Glutamatergic neuron (in vitro differentiated cells): ENCODE measurements around the gene RIPPLY3. TPM values are rescaled to one million over a fixed set of nuclear protein-coding genes. Genes with fewer than 3 reads are reported as not detected.

ENCODE experiments used
- DNase-seq: peaks from one replicate; pipeline ENCODE4 v3.0.0; 2022
- H3K27ac Mint-ChIP-seq: one replicate; pipeline ENCODE4 v1.8.0; 2020; ENCODE audit warnings: mild to moderate bottlenecking, mixed read lengths, inconsistent platforms; ENCODE audit not compliant: unreplicated experiment
- H3K27me3 Mint-ChIP-seq: one replicate; pipeline ENCODE4 v1.8.0; 2020; ENCODE audit warnings: mild to moderate bottlenecking, moderate library complexity, mixed read lengths, inconsistent platforms; ENCODE audit not compliant: unreplicated experiment
- H3K36me3 Mint-ChIP-seq: one replicate; pipeline ENCODE4 v1.8.0; 2020; ENCODE audit warnings: mild to moderate bottlenecking, mixed read lengths, inconsistent platforms; ENCODE audit not compliant: unreplicated experiment
- H3K4me1 Mint-ChIP-seq: one replicate; pipeline ENCODE4 v1.8.0; 2020; ENCODE audit warnings: mild to moderate bottlenecking, low read depth, mixed read lengths, inconsistent platforms; ENCODE audit not compliant: unreplicated experiment
- H3K4me3 Mint-ChIP-seq: one replicate; pipeline ENCODE4 v1.8.0; 2020; ENCODE audit warnings: mild to moderate bottlenecking, mixed read lengths, inconsistent platforms; ENCODE audit not compliant: unreplicated experiment
- H3K9me3 Mint-ChIP-seq: one replicate; pipeline ENCODE4 v1.8.0; 2020; ENCODE audit warnings: mild to moderate bottlenecking, moderate library complexity, mixed read lengths, inconsistent platforms; ENCODE audit not compliant: unreplicated experiment
- CTCF ChIP-seq: fragments of 200-600 bp; sonication (generic); IDR thresholded peaks from one replicate; pipeline ENCODE4 v1.5.0; 2021; ENCODE audit not compliant: partially characterized antibody, unreplicated experiment
- long read RNA-seq: library from polyadenylated mRNA; unstranded; transcript quantifications from one replicate; pipeline ENCODE4 v2.0.0, GENCODE V29; 2020; ENCODE audit not compliant: unreplicated experiment
- total RNA-seq: library from RNA; stranded (reverse); fragmentation: NEBNext Ultra II Directional; extraction: Animal tissue kit (Norgen Biotek cat#: 25700); gene quantifications from one replicate; pipeline ENCODE4 v1.2.1, GENCODE V29; 2021; ENCODE audit not compliant: unreplicated experiment

RIPPLY3 gene
- total RNA-seq = not detected
- long read RNA-seq = 0 reads

DNA sequence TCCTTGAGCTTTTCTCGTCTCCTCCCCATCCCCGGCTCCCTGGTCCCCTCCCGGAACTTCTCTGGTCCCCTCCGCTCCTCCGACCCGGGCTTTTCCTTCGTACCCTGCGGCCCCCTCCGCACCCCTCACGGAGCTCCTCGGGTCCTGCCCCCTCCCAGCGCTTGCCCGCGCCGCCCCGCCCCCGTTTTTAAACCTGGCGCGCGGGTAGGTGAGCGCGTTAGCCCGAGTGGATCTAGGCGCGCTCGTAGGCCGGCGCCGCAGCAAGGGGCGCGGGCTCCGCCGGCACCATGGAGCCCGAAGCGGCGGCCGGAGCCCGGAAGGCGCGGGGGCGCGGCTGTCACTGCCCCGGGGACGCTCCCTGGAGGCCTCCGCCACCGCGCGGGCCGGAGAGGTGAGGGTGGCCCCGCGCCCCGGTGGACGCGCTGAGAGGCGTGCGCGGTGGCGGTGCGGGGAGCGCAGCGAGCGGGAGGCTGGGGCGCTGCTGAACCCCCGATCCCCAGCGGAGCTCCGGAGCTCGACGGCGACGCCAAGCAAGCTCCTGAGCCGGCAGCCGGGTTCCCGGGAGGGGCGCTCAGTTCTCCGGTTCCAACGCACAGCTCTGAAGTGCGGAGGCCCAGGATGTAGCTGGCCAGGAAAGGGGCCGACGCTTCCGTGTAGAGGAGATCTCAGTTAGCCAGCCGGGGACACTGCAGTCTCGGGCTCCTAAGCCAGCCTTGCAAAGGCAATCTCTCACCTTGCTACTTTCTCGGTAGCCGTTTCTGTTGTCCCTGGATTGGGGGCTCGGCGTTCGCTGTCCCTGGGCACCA, at the start of gene RIPPLY3:
Gene RIPPLY3, plus strand, starts transcription at position 217 of the 806 bp plus-strand sequence. Its CDS starts 71 bp downstream, at position 288.
- Mint-ChIP-seq H3K4me3 (peak within 1 kb of the TSS; percentile 63), H3K27ac (no peak within 1 kb of the TSS), H3K36me3 (no peaks in the 10 kb centered on the region), H3K9me3 (peaks cover 2% of the 10 kb centered on the region), H3K27me3 (peaks cover 8% of the 10 kb centered on the region), H3K4me1 (no peaks in the 10 kb centered on the region)
- TF ChIP-seq CTCF = no peak
- peak; percentile 55 for DNase-seq

- TF ChIP-seq CTCF = no peak
- Mint-ChIP-seq H3K9me3 (peaks cover 3% of the 10 kb centered on the region), H3K4me1 (no peaks in the 10 kb centered on the region), H3K4me3 (no peak overlapping the region), H3K27me3 (peaks cover 5% of the 10 kb centered on the region), H3K27ac (no peak overlapping the region), H3K36me3 (peaks cover 5% of the 10 kb centered on the region)
- DNase-seq = no peak
Measured at GRCh38 chr21:36959020-36959835, 47.3 kb upstream of the RIPPLY3 start.

- H3K27ac Mint-ChIP-seq = peak overlapping the region; percentile 15
- peaks cover 12% of the 10 kb centered on the region for H3K4me1 Mint-ChIP-seq
- H3K36me3 Mint-ChIP-seq = peaks cover 5% of the 10 kb centered on the region
- H3K27me3 Mint-ChIP-seq = peaks cover 11% of the 10 kb centered on the region
- no peak overlapping the region for H3K4me3 Mint-ChIP-seq
- no peak for TF ChIP-seq CTCF
- no peak for DNase-seq
- peaks cover 11% of the 10 kb centered on the region for H3K9me3 Mint-ChIP-seq
Measured at GRCh38 chr21:36960676-36961284, 45.7 kb upstream of the RIPPLY3 start.

GRCh38 chr21:36962098-36962780, 44.3 kb upstream of the RIPPLY3 start:
- H3K36me3 Mint-ChIP-seq = peaks cover 5% of the 10 kb centered on the region
- peaks cover 8% of the 10 kb centered on the region for H3K27me3 Mint-ChIP-seq
- no peak overlapping the region for H3K4me3 Mint-ChIP-seq
- no peak for TF ChIP-seq CTCF
- DNase-seq = no peak
- peaks cover 12% of the 10 kb centered on the region for H3K4me1 Mint-ChIP-seq
- H3K27ac Mint-ChIP-seq = no peak overlapping the region
- peaks cover 12% of the 10 kb centered on the region for H3K9me3 Mint-ChIP-seq
